Measurements from ENCODE around the gene CILP. TPM values are rescaled to one million over a fixed set of nuclear protein-coding genes. Genes with fewer than 3 reads are reported as not detected.

The CILP gene
- total and polyA plus RNA-seq, 2 of the 13 experiments (the other 11 are each of a cell fraction or from before 2014, with no cell fraction given), result 0.03 TPM; not detected in 1

DNA sequence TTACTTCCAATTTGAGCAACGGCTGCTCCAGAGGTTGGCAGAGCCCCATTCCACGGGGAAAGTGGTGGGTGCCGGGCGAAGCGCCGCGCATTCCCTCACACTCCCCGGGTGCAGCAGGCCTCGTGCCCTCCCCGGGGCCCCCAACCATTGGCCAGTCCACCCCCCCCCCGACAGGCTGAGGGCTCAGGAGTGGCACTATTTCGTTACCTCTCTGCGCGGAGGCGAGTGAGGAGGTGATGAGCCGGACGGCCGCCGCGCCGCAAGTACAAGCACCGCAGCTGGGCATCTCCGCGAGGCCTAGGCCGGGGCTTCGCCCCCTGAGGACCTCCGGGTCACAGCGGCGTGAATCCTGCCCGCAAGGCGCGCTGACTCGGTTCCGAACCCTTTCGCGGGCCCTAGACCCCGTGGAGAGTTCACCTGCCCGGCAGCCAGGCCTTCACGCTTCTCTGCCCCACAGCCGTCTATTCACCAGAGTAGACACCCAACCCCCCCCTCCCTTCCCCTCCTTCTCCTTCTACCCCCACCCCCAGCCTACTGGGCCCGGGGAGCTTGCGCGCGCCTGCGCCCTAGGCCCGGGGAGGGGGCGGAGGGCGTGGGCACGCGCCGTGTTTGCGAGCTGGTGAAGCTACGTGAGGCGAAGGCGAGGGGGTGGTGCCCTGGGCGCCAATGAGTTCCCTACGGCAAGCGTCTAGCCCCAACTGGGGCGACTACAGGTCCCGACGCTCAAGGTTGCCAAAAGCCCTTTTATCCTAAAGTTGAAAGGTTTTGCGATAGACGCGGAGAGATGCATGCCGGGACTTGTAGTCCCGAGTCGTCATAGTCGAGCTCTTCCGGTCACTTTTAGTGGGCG is 26.2 kb downstream of the CILP start, which contains the start of gene CLPX (continued):
- TF ChIP-seq, protein P1, sequence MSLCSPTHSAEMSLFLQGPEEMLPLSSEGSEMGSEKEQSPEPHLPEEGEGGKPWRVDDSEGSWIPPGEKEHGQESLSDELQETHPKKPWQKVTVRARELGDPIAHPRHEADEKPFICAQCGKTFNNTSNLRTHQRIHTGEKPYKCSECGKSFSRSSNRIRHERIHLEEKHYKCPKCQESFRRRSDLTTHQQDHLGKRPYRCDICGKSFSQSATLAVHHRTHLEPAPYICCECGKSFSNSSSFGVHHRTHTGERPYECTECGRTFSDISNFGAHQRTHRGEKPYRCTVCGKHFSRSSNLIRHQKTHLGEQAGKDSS (CRISPR knock-in tag; IDR thresholded peaks at IDR 0.05; ENCODE audit: borderline replicate concordance, low read depth), result no peak
- TF ChIP-seq CCAR2 (optimal IDR thresholded peaks at IDR 0.05; ENCODE audit: low read depth, low read length) (no peak), ZBTB7A (CRISPR knock-in tag; IDR thresholded peaks at IDR 0.05) (peak; percentile 70; the same call in 1 of the 2 replicates), NFE2L2 (IDR thresholded peaks at IDR 0.05; ENCODE audit: low read length) (no peak), HDAC1 (CRISPR knock-in tag; IDR thresholded peaks at IDR 0.05) (0 out of 2 replicates have a peak, but pooled peaks have one; percentile 19), ZNF773 (CRISPR knock-in tag; IDR thresholded peaks at IDR 0.05; ENCODE audit: borderline replicate concordance) (no peak), ZNF775 (CRISPR knock-in tag; IDR thresholded peaks at IDR 0.05; ENCODE audit: borderline replicate concordance) (no peak), ZNF343 (CRISPR knock-in tag; IDR thresholded peaks at IDR 0.05) (no peak), FOXK2 (IDR thresholded peaks at IDR 0.05) (no peak), ZNF746 (CRISPR knock-in tag; IDR thresholded peaks at IDR 0.05) (peak; percentile 57; the same call in 1 of the 2 replicates), KAT8 (CRISPR knock-in tag; IDR thresholded peaks at IDR 0.05) (peak; percentile 83), PHF5A (CRISPR knock-in tag; IDR thresholded peaks at IDR 0.05; ENCODE audit: low read depth, unreplicated experiment) (no peak), CBFB (CRISPR knock-in tag; IDR thresholded peaks at IDR 0.05) (no peak), GABPB1 (CRISPR knock-in tag; IDR thresholded peaks at IDR 0.05) (peak; percentile 88), TBX2 (CRISPR knock-in tag; IDR thresholded peaks at IDR 0.05; ENCODE audit: borderline replicate concordance) (peak; percentile 56), ZNF235 (CRISPR knock-in tag; IDR thresholded peaks at IDR 0.05; ENCODE audit: borderline replicate concordance) (no peak), SSRP1 (CRISPR knock-in tag; IDR thresholded peaks at IDR 0.05) (no peak), ZNF788 (CRISPR knock-in tag; IDR thresholded peaks at IDR 0.05; ENCODE audit: borderline replicate concordance) (peak; percentile 50; the same call in 1 of the 2 replicates), ZSCAN9 (CRISPR knock-in tag; IDR thresholded peaks at IDR 0.05; ENCODE audit: borderline replicate concordance) (no peak; the same call in 1 of the 2 replicates), CREB3 (CRISPR knock-in tag; IDR thresholded peaks at IDR 0.05) (no peak), ZNF816 (CRISPR knock-in tag; IDR thresholded peaks at IDR 0.05; ENCODE audit: borderline replicate concordance) (no peak), BRD4 (CRISPR knock-in tag; IDR thresholded peaks at IDR 0.05) (no peak), ZHX1 (CRISPR knock-in tag; IDR thresholded peaks at IDR 0.05; ENCODE audit: low read depth) (peak; percentile 14; the same call in 1 of the 2 replicates), ZNF562 (CRISPR knock-in tag; IDR thresholded peaks at IDR 0.05; ENCODE audit: borderline replicate concordance) (no peak), TEAD3 (CRISPR knock-in tag; optimal IDR thresholded peaks at IDR 0.05; ENCODE audit: borderline replicate concordance) (peak; percentile 53), BORCS8-MEF2B (CRISPR knock-in tag; IDR thresholded peaks at IDR 0.05) (no peak), XBP1 (CRISPR knock-in tag; IDR thresholded peaks at IDR 0.05) (no peak), ATF7 (IDR thresholded peaks at IDR 0.05) (no peak), ATF7 (CRISPR knock-in tag; IDR thresholded peaks at IDR 0.05) (no peak)
